GM12878 (cell line): Measurements from ENCODE around the gene SEMA4D. TPM values are rescaled to one million over a fixed set of nuclear protein-coding genes. Genes with fewer than 3 reads are reported as not detected.

Experiments used
- ATAC-seq: fragments of 200-7000 bp; cut with Tn5 transposase; 3 replicates; pipeline ENCODE4 v1.9.1; 2020; ENCODE audit warnings: mild to moderate bottlenecking, moderate library complexity
- BruUV-seq: library from RNA; stranded (reverse); fragments of 400-500 nt; replicated peaks from 2 replicates; lab custom pipeline; 2021; lab: Mats Ljungman, UMichigan
- CTCF ChIA-PET: fragments of 300-600 bp; sonication (Branson Sonifier 250); formaldehyde crosslinking; extraction: SDS; loops from one replicate; lab custom pipeline; 2021; ENCODE audit warnings: inconsistent platforms; lab: Yijun Ruan, JAX
- POLR2A ChIA-PET: fragments of 350-600 bp; formaldehyde crosslinking; extraction: SDS; loops from one replicate; lab custom pipeline; 2021; ENCODE audit warnings: inconsistent platforms; lab: Charles Lee
- RAD21 ChIA-PET: fragments of 300-600 bp; sonication (Branson Sonifier 250); formaldehyde crosslinking; loops from one replicate; lab custom pipeline; 2023; ENCODE audit warnings: antibody characterized with exemption; ENCODE audit not compliant: unreplicated experiment; lab: Charles Lee
- SMC1A ChIA-PET: fragments of 300-600 bp; sonication (Branson Sonifier 250); formaldehyde crosslinking; loops from one replicate; lab custom pipeline; 2023; ENCODE audit not compliant: unreplicated experiment, uncharacterized antibody; lab: Charles Lee
- DNase-seq: peaks from one replicate; pipeline ENCODE4 v3.0.0-alpha.2; 2011; ENCODE audit warnings: low read depth, low spot score
- FAIRE-seq: peaks from 3 replicates; lab custom pipeline; 2011; peaks lifted over from hg19 to GRCh38; lab: Jason Lieb, UNC
- H2AFZ ChIP-seq: 2 replicates; pipeline ENCODE4 v1.6.0; 2011; ENCODE audit warnings: low read depth, low read length, control low read depth; ENCODE audit not compliant: control insufficient read depth
- H3K27ac ChIP-seq: 2 replicates; pipeline ENCODE4 v1.5.1; 2011; ENCODE audit warnings: control low read depth; ENCODE audit not compliant: control insufficient read depth, insufficient read depth
- H3K27me3 ChIP-seq, 2 experiments: replicated peaks in 1 of 2; 2 replicates each; pipeline versions ENCODE4 v1.6.0 to v1.6.1; 2011; ENCODE audit warnings: low read length in 1 of 2; ENCODE audit not compliant: control insufficient read depth in 2 of 2, insufficient read depth in 2 of 2
- H3K36me3 ChIP-seq, 2 experiments: 2 replicates each; pipeline ENCODE4 v1.5.1; 2011; ENCODE audit warnings: low read length in 1 of 2; ENCODE audit not compliant: control insufficient read depth in 2 of 2, insufficient read depth in 2 of 2
- H3K4me1 ChIP-seq: 2 replicates; pipeline ENCODE4 v1.6.1; 2011; ENCODE audit warnings: mild to moderate bottlenecking, low read length, moderate library complexity, mixed read lengths; ENCODE audit not compliant: control insufficient read depth, insufficient read depth
- H3K4me2 ChIP-seq: 2 replicates; pipeline ENCODE4 v1.6.0; 2011; ENCODE audit warnings: control low read depth; ENCODE audit not compliant: control insufficient read depth, insufficient read depth
- H3K4me3 ChIP-seq: fragments of 200-600 bp; sonication (generic); 2 replicates; pipeline ENCODE4 v1.5.1; 2016
- H3K79me2 ChIP-seq: 2 replicates; pipeline ENCODE4 v1.6.0; 2011; ENCODE audit warnings: low read length; ENCODE audit not compliant: control insufficient read depth, insufficient read depth
- H3K9ac ChIP-seq: 2 replicates; pipeline ENCODE4 v1.8.0; 2011; ENCODE audit warnings: low read length, control low read depth, mixed read lengths; ENCODE audit not compliant: control insufficient read depth, insufficient read depth
- H3K9me3 ChIP-seq: replicated peaks from 3 replicates; pipeline ENCODE4 v1.5.1; 2011; ENCODE audit warnings: mild to moderate bottlenecking, low read length; ENCODE audit not compliant: control insufficient read depth, insufficient read depth
- H4K20me1 ChIP-seq: 2 replicates; pipeline ENCODE4 v1.6.0; 2011; ENCODE audit not compliant: control insufficient read depth, insufficient read depth
- ESRRA ChIP-seq: IDR thresholded peaks from 2 replicates; pipeline ENCODE4 v1.6.1; 2012; ENCODE audit warnings: mild to moderate bottlenecking, low read length, improper control_type of control experiment
- ETV6 ChIP-seq, 2 experiments: fragments of 450-650 bp in 1 of 2; IDR thresholded peaks in 1 of 2; conservative IDR thresholded peaks in 1 of 2; 2 replicates each; pipeline ENCODE4 v1.6.1; 2014; ENCODE audit warnings: antibody characterized with exemption in 1 of 2, borderline replicate concordance in 1 of 2, low read depth in 1 of 2, mild to moderate bottlenecking in 1 of 2, moderate library complexity in 1 of 2
- HCFC1 ChIP-seq: fragments of 150-350 bp; IDR thresholded peaks from 2 replicates; pipeline ENCODE4 v1.6.1; 2014; ENCODE audit warnings: low read length
- NFXL1 ChIP-seq: fragments of 450-650 bp; IDR thresholded peaks from 2 replicates; pipeline ENCODE4 v1.6.1; 2017; ENCODE audit warnings: antibody characterized with exemption, mild to moderate bottlenecking, borderline replicate concordance
- PAX5 ChIP-seq: IDR thresholded peaks from 2 replicates; pipeline ENCODE4 v1.6.1; 2011; ENCODE audit warnings: low read depth, low read length, borderline replicate concordance
- RBBP5 ChIP-seq: fragments of 200-600 bp; sonication (generic); conservative IDR thresholded peaks from 2 replicates; pipeline ENCODE4 v1.6.1; 2016
- RELA ChIP-seq: fragments of 450-650 bp; IDR thresholded peaks from 2 replicates; pipeline ENCODE4 v1.8.0; 2014; ENCODE audit warnings: borderline replicate concordance; ENCODE audit not compliant: partially characterized antibody
- SUZ12 ChIP-seq: fragments of 200-600 bp; sonication (generic); IDR thresholded peaks from one replicate; pipeline ENCODE4 v1.6.1; 2018; ENCODE audit warnings: antibody characterized with exemption, mild to moderate bottlenecking; ENCODE audit not compliant: unreplicated experiment
- TBL1XR1 ChIP-seq: IDR thresholded peaks from 2 replicates; pipeline ENCODE4 v1.6.1; 2012; ENCODE audit warnings: low read depth, low read length, improper control_type of control experiment
- USF1 ChIP-seq: IDR thresholded peaks from 2 replicates; pipeline ENCODE4 v1.6.1; 2011; ENCODE audit warnings: borderline replicate concordance, low read depth, mild to moderate bottlenecking, moderate library complexity, mixed read lengths, low read length; ENCODE audit not compliant: insufficient read depth; ENCODE audit errors: extremely low read length
- whole genome bisulfite sequencing: methylation state at CpG from one replicate; pipeline ENCODE4 v1.1.6; 2016; ENCODE audit warnings: low lambda C conversion rate; ENCODE audit not compliant: insufficient replicate concordance, insufficient coverage; ENCODE audit errors: missing lambda C conversion rate; 5-methylcytosine and 5-hydroxymethylcytosine counted together
- in situ Hi-C: fragments of 300-500 bp; cut with MboI; formaldehyde crosslinking; loops from 9 replicates; pipeline ENCODE4 v1.14.3; 2018; ENCODE audit warnings: mixed read lengths
- intact Hi-C: fragments of 100-400 bp; cut with micrococcal nuclease; formaldehyde crosslinking; loops from one replicate; pipeline ENCODE4 v1.14.2; 2022; ENCODE audit not compliant: unreplicated experiment
- polyA plus RNA-seq, 11 experiments: library from polyadenylated mRNA; depleted of rRNA in 4 of 11; unstranded in 6 of 11; stranded (reverse) in 5 of 11; fragments of >200 nt; fragmentation: Nextera tagmentation in 4 of 11; fragmentation: Illumina TruSeq in 1 of 11; extraction: Ambion mirVana in 4 of 11; extraction: Trizol in 1 of 11; gene quantifications; 1 replicate in 1 of 11; 2 replicates in 10 of 11; pipeline versions ENCODE4 v1.2.1 to v1.2.3, GENCODE V29; 2011 to 2016; ENCODE audit warnings: inconsistent platforms in 2 of 11, missing spikeins in 2 of 11, low read depth in 1 of 11
- total RNA-seq, 4 experiments: library from RNA; depleted of rRNA in 3 of 4; stranded (reverse); fragments of >200 nt in 3 of 4; fragmentation: Illumina TruSeq in 1 of 4; extraction: Trizol in 1 of 4; gene quantifications; 2 replicates each; pipeline versions ENCODE4 v1.2.1 to v1.2.3, GENCODE V29; 2013 to 2021

Gene SEMA4D
- total and polyA plus RNA-seq, 10 of the 15 experiments (the other 5 are each of a cell fraction or from before 2014, with no cell fraction given), result 15.1 to 136 (median 39.6) TPM

GRCh38 chr9:89441655-89441970 is 56.3 kb downstream of the SEMA4D start:
- Histone ChIP-seq H3K4me1 (peaks cover 67% of the 10 kb centered on the region), H3K79me2 (peaks cover 55% of the 10 kb centered on the region), H4K20me1 (no peaks in the 10 kb centered on the region), H3K4me2 (peak overlapping the region; percentile 76), H3K36me3 (peaks cover 7 to 27% of the 10 kb centered on the region in 2 experiments; a peak in 3 of 4 replicates), H2AFZ (no peak overlapping the region), H3K9me3 (no peaks in the 10 kb centered on the region), H3K9ac (no peak overlapping the region), H3K27ac (peak overlapping the region; percentile 63), H3K4me3 (no peak overlapping the region), H3K27me3 (no peaks in the 10 kb centered on the region)
- WGBS, result 56% methylated on average over 3 of the region's 3 CpGs
- POLR2A ChIA-PET, result interaction anchor here (1.2 to 2.3 kb wide), 5 partner anchors 12 to 107 kb away, joined by 3 to 6 read pairs (median 4); no protein-coding TSS in a partner anchor
- SMC1A ChIA-PET, result interaction anchor here (0.9 to 4.3 kb wide), 5 partner anchors 11 to 108 kb away, joined by 3 to 21 read pairs (median 5); no protein-coding TSS in a partner anchor
- CTCF ChIA-PET, result interaction anchor here (2.2 to 4.6 kb wide), 3 partner anchors 11 to 123 kb away, joined by 6 to 29 read pairs (median 15); no protein-coding TSS in a partner anchor
- DNase-seq (no peak), ATAC-seq (no peak), FAIRE-seq (no peak)
- BruUV-seq, result no TSS peak
- intact Hi-C loops (no loop called here), in situ Hi-C loops (no loop called here)
- TF ChIP-seq HCFC1 (no peak), ETV6 (conservative IDR thresholded peaks at IDR 0.05 in 1 of 2, IDR thresholded peaks at IDR 0.05 in 1 of 2; ENCODE audit: borderline replicate concordance in 1 of 2, low read depth in 1 of 2) (no peak), RBBP5 (no peak), TBL1XR1 (no peak), RELA (no peak), SUZ12 (no peak), ESRRA (no peak), PAX5 (no peak), USF1 (no peak), NFXL1 (no peak)
- RAD21 ChIA-PET, result interaction anchor here (1.5 to 2.6 kb wide), 4 partner anchors 12 to 107 kb away, joined by 5 to 16 read pairs (median 8); no protein-coding TSS in a partner anchor
